Measurements from ENCODE around the gene PDXK.

Gene PDXK

DNA sequence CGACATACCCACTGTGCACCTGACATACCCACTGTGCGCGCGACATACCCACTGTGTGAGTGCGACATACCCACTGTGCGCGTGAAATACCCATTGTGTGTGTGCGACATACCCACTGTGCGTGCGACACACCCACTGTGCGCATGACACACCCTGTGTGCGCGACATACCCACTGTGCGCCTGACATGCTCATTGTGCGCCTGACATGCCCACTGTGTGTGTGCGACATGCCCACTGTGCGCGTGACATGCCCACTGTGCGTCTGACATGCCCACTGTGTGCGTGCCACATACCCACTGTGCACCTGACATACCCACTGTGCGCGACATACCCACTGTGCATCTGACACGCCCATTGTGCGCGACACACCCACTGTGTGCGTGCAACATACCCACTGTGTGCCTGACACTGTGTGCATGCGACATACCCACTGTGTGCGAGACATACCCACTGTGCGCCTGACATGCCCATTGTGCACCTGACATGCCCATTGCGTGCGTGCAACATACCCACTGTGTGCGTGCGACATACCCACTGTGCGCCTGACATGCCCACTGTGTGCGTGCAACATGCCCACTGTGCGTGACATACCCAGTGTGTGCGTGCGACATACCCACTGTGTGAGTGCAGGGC lies 68.0 kb downstream of the PDXK start:
- no peak for DNase-seq

DNA sequence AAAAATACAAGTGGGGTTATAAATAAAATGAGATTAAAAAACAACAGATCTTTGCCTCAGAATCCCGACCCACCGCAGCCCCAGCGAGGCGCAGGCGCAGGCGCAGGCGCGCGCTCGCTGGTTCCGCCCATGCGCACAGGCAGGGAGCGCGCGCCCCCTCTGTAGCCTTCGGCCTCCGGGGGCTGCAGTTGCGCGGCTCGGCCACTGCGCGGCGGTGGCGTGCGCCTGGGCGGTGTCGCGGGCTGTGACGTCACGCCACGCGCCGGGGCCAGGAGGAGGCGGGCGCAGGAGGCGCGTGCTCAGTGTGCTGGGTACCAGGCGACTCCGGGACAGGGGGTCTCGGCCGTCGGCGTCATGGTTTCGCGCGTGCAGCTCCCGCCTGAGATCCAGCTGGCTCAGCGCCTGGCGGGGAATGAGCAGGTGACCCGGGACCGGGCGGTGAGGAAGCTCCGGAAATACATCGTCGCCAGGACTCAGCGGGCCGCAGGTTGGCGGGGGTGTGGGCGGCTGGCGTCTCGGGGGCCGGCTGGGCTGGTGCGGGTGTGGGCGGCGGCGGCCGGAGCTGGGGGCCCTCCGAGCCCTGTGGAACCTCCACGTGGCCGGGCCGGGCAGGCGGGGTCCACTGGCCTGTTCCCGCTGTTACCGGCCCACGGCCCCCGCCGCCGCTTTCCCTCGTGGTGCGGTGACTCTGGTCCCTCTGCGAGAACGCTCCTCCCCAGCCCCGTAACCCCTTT lies 70.5 kb downstream of the PDXK start, which contains the start of gene RRP1:
TSS of gene RRP1 (plus strand) at position 302 of the 734 bp plus-strand sequence. CDS start at position 355, 53 bp downstream.
- peak; percentile 93 for DNase-seq

DNA sequence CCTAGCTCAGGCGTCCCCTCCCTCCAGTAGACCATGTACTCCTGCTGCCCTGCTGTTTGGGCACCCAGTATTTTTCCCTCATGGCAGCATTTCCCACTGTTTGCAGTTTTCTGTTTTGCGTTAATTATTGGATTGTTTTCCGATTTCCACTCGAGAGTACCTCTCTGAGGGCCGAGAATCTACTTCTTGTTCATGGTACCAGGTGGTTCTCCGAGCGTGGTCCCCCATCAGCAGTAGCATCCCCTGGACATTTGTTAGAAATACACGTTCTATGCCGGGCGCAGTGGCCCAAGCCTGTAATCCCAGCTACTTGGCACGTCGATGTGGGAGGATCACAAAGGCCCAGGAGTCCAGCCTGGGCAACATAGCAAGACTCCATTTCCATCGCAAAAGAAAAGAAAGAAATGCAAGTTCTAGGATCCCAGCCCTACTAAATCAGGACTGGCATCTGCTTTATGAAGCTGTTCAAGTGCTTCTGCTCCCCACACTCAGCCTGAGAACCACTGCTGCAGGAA lies 71.1 kb downstream of the PDXK start:
- no peak for DNase-seq

DNA sequence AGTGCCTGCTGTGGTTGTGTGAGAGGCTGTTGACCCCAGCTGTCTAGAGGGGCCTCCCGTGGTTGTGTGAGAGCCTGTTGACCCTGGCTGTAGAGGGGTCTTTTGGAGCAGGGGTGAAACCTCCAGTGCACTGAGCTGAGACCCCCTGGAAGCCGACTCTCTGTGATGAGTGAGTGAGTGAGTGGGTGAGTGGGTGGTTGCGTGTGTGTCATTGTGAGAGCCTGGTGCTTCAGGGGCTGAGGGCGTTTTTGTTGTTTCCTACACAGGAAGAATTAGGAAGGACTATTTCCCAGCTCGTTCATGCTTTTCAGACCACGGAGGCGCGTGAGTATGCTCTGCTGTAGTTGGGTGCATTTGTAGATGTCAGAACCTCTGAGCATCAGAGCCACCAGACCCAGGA lies 73.5 kb downstream of the PDXK start:
- DNase-seq: no peak

DNA sequence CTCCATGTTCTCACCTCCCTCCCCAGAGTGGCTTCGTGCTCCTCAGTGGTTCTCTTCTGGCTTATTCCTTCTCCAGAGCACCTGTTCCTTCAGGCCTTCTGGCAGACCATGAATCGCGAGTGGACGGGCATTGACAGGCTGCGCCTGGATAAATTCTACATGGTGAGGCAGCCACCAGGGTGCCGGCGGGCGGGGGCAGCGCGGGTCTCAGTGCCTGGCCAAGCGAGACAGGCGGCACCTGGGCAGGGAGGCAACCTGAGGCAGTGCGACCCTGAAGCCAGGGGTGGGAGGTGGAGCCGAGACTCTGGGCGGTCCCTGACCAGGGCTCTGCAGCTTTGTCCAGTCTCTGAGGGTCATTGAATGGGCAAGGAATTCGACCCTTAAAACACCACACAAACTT lies 74.3 kb downstream of the PDXK start:
- no peak for DNase-seq

DNA sequence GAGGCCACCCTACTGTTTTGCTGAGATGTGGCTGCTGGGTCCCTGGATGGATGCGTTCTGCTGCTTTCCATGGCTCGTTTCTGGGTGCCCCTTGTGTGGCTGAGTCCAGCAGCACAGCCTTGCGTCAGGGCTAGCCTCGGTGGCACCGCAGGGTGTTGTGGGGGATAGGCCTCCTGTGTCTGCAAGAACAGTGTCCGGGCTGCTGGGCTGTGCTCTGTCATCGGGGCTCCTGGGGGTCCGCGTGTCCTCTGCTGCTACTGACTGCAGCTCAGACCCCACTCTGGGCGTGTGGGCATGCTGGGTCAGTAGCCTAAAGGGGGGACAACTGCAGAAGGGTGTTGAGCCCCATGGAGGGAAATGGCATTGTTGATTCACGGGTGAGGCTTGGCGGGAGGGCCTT lies 75.4 kb downstream of the PDXK start:
- DNase-seq: no peak

DNA sequence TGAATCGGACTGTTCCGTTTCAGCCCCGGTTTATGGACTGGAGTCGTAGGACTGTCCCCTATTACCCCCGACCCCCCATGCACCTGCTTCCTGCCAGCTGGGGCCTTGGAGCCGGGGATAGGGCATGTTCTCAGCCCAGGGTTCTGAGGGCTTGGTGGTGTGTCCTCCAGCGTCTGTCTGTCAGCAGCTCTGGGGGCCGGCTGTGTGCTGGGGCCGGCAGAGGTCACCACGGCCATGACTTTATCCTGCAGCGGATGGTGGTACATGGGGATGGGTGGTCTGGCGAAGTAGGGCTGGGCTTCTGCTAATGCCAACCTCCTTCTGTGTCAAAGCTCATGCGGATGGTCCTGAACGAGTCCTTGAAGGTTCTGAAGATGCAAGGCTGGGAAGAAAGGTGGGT lies 75.9 kb downstream of the PDXK start:
- DNase-seq: no peak

DNA sequence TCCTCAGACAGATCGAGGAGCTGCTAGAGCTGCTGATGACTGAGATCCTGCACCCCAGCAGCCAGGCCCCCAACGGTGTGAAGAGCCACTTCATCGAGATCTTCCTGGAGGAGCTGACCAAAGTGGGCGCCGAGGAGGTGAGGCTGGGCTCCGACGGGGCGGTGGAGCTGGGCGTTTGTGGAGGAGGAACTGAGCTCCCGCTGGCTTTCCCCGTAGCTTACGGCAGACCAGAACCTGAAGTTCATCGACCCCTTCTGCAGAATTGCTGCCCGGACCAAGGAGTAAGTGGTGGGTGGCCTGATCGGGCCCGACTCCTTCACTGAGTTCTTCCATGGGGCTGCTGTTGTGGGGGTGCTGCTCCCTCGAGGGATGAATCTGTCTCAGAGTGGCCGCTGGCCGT lies 78.5 kb downstream of the PDXK start:
- DNase-seq: no peak

DNA sequence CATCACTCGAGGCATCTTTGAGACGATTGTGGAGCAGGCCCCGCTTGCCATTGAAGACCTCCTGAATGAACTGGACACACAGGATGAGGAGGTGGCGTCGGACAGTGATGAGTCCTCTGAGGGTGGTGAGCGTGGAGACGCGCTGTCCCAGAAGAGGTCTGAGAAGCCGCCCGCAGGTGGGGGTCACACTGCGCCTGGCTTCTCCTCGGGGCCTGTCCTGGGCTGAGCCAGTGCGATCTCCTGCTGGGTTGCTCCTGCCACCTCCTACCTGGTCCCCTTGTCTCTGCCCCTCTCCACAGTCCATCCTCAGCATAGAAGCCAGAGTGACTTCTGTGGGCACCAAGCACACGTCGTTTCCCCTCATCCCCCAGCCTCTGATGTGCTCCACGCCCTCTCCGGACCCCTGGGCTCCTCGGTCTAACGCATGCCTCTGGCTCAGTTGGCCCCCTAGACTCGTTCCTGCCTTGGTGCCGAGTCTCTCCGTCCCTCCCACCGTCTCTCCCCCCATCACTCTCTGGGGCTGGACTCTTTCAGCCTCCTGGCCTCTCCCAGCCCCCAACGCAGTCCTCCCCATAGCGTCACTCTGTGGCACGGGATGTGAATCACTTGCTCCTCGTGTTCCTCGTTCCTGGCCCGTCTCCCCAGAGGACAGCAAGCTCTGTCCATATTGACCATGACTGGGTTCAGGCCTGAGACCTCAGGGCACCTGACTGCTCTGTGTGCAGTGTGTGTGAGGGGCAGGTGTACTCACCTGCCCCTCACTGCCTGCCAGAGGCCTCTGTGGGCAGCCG lies 79.2 kb downstream of the PDXK start:
- no peak for DNase-seq

DNA sequence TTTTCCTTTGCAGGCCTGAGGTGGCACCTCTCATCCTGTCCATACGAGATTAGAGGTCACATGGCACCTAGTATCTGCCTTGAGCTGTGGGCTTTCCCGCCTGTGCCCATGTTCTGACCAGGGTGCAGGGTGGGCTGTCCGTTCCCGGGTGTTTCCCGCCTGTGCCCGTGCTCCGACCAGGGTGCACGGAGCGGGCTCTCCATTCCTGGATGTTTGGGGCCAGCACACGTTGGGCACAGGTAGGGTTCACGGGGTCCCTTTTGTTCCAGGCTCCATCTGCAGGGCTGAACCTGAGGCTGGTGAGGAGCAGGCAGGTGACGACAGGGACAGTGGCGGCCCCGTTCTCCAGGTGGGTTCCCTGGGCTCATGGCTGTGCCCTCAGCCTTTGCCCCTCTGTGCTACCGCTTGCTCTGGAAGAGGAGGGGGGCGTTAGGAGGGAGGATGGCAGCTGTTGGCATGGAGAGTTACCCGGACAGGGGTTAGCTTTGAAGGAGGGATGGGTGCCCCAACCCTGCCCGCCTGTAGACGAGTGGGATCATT lies 80.4 kb downstream of the PDXK start:
- DNase-seq: no peak

DNA sequence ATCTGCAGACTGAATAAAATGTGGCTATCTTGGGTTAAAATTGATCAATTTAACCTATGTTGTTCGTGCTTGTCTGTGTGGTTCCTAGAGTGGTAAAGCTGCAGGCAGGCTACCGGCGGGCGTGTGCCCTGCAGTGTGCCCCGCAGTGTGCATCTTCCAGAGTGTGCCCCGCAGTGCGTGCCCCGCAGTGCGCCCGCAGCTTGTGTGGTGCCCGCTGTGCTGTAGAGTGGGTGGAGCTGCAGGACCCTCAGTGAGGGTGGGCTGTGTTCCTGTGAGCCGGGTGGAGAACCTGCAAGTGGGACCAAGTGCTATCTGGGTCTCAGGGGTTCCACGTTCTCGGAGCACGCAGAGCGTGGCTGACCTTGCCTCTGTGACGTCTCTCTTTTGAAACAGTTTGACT lies 81.2 kb downstream of the PDXK start:
- DNase-seq: no peak

DNA sequence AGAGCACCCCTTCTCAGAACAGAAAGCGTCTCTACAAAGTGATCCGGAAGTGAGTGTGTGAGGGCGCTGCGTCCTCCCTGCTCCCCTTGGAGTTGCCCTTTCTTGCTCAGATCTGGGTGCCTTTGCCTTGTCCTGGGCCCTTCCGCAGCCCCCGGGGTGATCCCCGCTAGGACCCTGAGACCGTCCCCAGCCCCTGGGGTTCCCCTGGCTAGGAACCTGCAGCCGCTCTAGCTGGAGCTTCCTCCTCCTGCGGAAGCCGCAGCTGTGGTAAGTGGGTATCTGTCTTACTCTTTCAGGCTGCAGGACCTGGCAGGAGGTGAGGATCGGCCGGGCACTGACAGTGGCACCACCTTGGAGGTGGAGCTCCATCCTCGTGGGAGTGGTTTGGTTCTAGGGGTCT lies 81.6 kb downstream of the PDXK start:
- no peak for DNase-seq

DNA sequence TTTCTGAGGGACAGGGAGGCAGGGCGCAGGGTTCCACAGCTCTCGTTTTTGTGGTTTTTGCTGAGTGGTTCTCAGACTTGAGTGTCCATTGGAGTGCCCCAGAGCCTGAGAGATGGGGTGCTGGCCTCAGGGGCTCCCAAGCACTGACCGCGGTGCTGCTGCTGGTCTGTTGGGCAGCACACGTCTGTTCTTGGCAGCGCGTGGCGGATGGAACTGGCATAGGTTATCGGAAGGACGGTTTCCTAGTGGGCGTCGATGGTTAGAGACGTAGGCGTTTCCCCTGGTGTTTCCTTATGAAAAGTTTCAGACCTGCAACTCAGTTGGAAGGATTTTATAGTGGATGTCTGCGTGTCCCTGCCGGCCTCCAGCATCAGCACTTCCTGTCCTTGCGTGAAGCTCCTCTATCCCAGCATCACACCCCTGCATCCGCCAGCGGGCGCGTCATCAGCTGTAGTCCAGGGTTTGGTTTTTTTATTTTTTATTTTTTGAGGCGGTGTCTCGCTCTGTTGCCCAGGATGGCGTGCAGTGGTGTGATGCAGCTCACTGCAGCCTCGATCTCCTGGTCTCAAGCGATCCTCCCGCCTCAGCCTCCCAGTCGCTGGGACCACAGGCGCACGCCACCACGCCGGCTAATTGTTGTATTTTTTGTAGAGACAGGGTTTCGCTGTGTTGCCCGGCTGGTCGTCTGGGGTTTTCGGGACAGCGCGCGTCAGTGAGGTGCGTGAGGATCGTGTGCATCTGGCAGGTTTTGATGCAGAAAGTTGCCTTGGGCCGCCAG lies 82.3 kb downstream of the PDXK start:
- DNase-seq: no peak

DNA sequence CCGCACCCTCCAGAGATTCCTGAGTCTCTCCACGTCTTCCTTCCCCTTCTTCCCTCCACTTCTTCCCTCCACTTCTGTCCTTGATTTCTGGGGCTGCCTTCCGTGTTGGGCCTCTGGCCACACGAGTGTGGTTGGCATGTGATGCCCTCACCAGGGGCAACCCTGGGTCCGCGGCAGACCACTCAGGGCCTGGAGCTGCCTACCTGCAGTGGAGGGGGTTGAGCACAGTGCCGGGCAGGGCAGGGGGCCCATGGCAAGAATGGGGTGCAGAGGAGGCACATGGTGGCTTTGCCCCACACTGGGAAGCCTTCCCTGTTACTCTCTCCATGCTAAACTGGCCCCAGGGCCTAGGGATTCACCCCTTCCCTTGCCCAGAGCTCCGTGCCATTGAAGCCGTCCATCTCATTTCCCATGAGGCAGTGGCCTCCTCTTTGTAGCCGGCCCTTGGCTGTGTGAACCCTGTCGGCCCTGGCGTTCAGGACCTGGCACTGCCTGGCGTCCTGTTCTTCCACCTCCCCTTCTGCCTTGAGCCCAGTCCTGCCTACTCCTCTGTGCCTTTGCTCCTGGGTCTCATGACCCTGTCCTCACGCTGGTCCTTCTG lies 83.9 kb downstream of the PDXK start:
- no peak for DNase-seq

DNA sequence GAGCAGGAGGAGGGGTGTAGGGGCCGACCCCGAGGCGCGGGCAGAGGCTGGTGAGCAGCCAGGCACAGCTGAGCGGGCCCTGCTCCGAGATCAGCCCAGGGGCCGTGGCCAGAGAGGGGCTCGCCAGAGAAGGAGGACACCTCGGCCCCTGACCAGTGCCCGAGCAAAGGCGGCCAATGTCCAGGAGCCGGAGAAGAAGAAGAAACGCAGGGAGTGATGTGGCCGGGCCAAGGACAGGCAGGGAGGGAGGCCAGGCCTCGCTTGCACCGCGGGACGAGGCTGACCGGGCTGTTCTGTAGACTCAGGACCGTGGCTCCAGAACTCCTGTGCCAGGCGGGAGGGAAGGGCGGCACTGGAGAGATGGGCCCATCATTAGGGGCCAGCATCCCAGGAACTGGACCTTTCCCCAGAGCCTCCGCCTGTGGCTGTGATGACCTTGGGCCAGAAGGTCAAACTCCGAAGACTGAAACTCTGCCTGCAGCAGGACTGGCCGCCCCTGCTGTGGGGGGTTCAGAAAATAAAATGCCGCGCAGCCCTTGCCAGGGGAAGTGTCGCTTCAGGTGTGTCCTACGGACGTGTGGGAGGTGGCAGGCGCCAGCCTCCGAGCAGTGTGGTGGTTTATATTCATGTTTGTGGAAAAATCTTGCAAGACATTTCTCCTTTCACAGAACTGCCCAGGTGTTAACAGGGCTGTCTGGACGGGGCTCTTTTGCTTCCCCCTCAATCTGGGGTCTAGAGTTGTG lies 84.8 kb downstream of the PDXK start:
- DNase-seq: no peak

DNA sequence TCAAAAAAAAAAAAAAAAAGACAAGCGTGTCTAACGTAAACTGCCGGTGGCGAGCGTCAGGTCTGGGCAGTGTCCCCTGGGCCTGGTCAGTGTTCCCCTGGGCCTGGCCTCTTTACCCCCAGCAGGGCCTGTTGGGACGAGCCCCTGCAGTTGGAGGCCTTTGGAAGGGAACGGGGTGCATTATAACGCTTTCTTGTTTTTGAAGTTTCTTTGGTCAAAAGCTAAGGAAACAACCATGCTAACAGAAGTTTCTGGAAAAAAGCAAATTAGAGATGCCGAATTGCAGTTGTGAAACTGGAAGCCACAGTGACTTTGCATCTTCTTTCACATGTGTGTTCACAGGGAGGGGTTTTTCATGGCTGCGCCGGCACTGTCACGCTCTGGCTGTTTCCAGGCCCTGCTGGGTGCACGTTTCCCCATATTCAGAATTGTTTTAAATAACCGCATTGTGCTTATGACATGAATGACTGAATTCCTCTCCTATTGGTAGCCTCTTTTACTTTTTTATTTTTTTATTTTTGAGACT lies 86.4 kb downstream of the PDXK start:
- no peak for DNase-seq

DNA sequence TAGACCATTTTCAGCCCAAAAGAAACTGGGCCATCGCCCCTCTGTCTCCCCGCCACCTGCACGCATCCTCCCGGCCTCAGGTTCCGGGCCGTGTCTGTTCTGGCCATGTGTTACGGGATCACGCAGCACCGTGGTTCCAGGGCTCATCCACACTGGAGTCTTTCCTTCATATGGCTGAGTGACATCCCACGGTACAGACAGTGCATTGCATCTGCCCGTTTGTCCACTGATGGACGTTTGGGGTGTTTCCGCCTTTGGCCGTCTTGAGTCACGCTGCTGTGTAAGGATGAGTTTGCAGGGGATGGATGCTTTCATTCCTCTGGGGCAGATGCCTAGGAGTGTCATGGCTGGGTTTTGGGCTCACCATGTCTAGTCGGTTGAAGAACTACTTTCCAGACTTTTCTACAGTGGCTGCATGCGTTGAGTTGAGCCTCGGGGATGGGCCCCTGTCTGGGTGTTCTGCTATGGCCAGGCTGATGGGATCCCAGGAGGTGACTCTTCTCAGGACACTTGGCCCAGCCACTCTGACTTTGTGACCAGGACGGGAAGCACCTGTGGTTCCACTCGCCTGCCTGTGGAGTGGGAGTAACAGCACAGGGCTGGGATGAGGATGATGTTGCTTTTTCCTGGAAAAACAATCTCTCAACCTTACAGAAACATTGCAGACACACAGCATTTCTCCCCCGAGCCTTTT lies 87.2 kb downstream of the PDXK start:
- DNase-seq: no peak

DNA sequence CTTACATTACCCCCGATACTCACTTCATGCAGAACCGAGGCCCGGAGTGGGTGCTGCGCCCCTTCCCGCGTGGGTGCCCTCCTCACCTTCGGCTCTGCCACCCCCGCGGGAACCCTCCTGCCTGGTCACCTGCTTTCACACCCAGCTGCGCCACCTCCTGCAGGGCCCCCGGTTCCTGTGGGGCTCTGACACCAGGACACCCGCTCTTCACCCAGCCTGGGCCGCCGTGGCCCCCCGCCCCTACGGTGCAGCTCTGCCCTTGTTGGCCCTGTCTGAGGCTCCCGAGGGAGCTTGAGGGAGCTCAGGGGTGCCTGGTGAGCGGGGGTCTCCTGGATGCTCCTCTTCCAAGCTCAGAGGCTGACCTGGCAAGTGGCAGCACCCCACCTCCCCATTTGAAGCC lies 89.4 kb downstream of the PDXK start:
- no peak for DNase-seq

DNA sequence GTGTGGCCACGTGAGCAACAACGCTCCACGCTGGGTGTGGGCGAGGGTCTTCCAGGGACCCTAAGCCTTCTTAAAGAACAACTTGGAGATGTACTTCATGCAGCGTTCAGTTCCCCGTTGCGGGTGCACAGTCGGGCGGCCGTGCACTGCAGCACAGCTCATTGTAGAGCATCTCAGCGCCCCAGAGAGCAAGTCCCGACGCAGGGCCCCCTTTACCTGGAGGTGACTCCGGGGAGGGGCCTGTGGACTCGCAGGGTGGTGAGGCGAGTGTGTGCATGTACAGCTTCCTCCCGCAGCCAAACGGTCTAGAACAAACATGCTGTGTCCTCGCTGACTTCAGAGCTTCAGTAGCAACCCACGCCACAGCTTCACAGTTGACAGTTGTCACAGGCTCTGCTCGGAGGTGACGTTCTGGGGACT lies 89.9 kb downstream of the PDXK start:
- no peak for DNase-seq

DNA sequence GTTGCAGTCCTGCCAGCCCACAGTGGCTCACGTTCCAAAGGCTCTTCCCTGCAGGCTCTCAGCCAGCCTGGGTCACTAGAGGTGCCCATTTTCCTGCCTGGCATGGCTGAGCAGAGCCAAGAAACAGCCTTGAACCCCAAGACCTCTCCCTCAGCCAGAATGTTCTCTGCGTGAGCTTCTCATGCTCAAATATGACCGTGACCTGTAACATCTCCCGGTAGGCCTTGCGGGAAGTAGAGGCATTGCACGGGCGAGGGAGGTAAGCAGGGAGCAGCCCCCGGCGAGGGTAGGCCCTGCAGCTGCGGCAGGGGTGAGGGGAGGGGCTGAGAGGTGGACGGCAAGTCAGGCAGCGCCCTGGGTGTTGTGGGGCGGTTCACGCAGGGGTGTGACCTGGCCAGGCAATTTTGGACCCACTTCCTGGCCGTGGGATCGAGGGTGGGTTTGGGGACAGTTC lies 90.4 kb downstream of the PDXK start:
- DNase-seq: no peak

All from NCI-H2107 (cell line).